BLaER1 treated with 17β-estradiol and CSF1 and Interleukin-3, amounts not matched to agents 10 nM and 100 nM (cell line): Measurements from ENCODE around the gene TLN1.

ENCODE experiments used
- H3K27ac ChIP-seq, 11 experiments: shearing (Covaris generic); formaldehyde crosslinking; 2 replicates each; pipeline ENCODE4 v1.8.1; 2022
- H3K27me3 ChIP-seq, 11 experiments: shearing (Covaris generic); formaldehyde crosslinking; 2 replicates each; pipeline ENCODE4 v1.8.1; 2022
- H3K36me3 ChIP-seq, 11 experiments: shearing (Covaris generic); formaldehyde crosslinking; 2 replicates each; pipeline ENCODE4 v1.8.1; 2022
- H3K4me1 ChIP-seq, 10 experiments: shearing (Covaris generic); formaldehyde crosslinking; 2 replicates each; pipeline ENCODE4 v1.8.1; 2022
- H3K4me2 ChIP-seq, 11 experiments: shearing (Covaris generic); formaldehyde crosslinking; 2 replicates each; pipeline ENCODE4 v1.8.1; 2022
- H3K4me3 ChIP-seq, 10 experiments: shearing (Covaris generic); formaldehyde crosslinking; 2 replicates each; pipeline ENCODE4 v1.8.1; 2022
- H3K9ac ChIP-seq, 11 experiments: shearing (Covaris generic); formaldehyde crosslinking; 2 replicates each; pipeline ENCODE4 v1.8.1; 2022
- H3K9me3 ChIP-seq, 11 experiments: shearing (Covaris generic); formaldehyde crosslinking; replicated peaks in 1 of 11; 2 replicates each; pipeline ENCODE4 v1.8.1; 2022
- H4K20me1 ChIP-seq, 11 experiments: shearing (Covaris generic); formaldehyde crosslinking; 2 replicates each; pipeline ENCODE4 v1.8.1; 2022
- Cebpa-rat ChIP-seq, 11 experiments: shearing (Covaris generic); IDR thresholded peaks; 2 replicates each; pipeline ENCODE4 v1.8.1; 2022

TLN1 gene

DNA sequence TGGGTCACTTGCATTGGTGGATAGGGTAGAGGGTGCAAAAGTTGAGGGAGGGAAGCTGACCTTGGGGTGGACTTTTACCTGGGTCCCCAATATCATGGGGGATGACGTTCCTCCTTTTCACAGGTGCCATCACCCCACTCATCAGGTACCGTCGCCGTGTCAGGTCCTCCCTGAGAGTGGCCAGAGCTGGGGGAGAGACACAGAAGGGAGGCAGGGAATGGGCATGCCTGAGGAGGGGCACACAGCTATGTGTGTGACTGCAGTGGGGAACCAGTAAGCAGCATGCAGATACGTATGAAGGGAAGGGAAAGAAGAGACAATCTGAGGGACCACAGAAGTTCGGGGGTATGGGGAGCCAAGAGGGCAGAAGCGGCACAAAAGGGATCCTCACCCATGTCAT, 6.9 kb upstream of the TLN1 start:
- TF ChIP-seq Cebpa-rat (IDR thresholded peaks at IDR 0.05): no peak
- peaks cover 32 to 60% (median 46%) of the 10 kb centered on the region in 10 experiments for H3K4me1 ChIP-seq
- H3K4me2 ChIP-seq: no peak overlapping the region
- H3K36me3 ChIP-seq: peaks cover 72 to 97% (median 86%) of the 10 kb centered on the region in 11 experiments
- peaks cover 0 to 90% (median 28%) of the 10 kb centered on the region in 11 experiments; a peak in 16 of 22 replicates for H4K20me1 ChIP-seq
- no peaks in the 10 kb centered on the region for H3K9me3 ChIP-seq
- H3K27me3 ChIP-seq: no peaks in the 10 kb centered on the region
- H3K27ac ChIP-seq: no peak overlapping the region
- no peak overlapping the region for H3K9ac ChIP-seq
- no peak overlapping the region for H3K4me3 ChIP-seq

DNA sequence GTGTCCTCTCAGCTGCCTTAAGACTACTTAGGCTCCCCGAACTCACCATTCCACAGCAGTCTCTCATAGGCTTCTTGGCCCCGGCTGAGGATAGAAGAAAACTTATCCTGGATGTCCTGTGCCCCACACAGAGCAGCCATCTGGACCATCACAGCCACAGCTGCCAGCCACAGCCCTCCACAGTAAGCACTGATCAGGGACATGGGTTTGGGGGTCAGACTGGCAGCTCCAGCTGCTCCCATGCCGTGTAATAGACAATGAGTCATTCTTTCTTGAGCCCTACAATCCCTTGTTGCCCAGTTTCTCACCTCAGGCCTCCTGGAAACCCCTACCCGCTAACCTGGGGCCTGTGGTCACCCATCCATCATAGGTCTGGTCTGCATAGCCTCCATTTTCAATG, 6.2 kb upstream of the TLN1 start:
- Histone ChIP-seq H3K27ac (no peak overlapping the region), H3K36me3 (peaks cover 64 to 93% (median 84%) of the 10 kb centered on the region in 11 experiments), H3K9ac (peak overlapping the region in 2 of 11 experiments; percentile 12 to 24; a peak in 3 of 22 replicates), H3K4me3 (no peak overlapping the region), H3K27me3 (no peaks in the 10 kb centered on the region), H4K20me1 (peaks cover 0 to 88% (median 23%) of the 10 kb centered on the region in 11 experiments; a peak in 16 of 22 replicates), H3K4me2 (peak overlapping the region in 3 of 11 experiments; percentile 3 to 31 (median 22); a peak in 1 of 22 replicates), H3K9me3 (no peaks in the 10 kb centered on the region), H3K4me1 (peaks cover 32 to 60% (median 47%) of the 10 kb centered on the region in 10 experiments)
- TF ChIP-seq Cebpa-rat (IDR thresholded peaks at IDR 0.05): no peak

DNA sequence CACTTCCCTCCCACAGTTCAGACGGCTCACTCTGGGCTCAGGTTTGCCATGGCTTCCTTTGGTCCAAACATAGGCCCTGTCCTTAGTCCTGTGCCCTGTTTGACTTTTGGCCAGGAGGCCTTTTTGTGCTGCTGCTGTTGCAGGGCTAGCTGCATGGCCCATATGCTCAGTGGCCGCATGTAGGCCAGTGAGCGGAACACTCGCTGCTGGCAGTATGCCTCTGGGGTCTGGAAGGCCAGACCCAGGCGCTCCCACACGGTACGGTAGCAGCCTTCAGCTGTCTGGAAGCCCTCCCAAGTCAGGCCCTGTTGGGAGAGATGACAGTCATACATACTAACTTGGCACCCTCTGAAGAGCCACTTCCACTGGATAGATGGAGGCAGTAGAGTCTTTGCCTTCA, 5.1 kb upstream of the TLN1 start:
- Histone ChIP-seq H3K4me2 (no peak overlapping the region; a peak in 1 of 22 replicates), H3K9me3 (no peaks in the 10 kb centered on the region), H3K27me3 (no peaks in the 10 kb centered on the region), H3K36me3 (peaks cover 61 to 82% (median 77%) of the 10 kb centered on the region in 11 experiments), H4K20me1 (peaks cover 0 to 78% (median 17%) of the 10 kb centered on the region in 11 experiments; a peak in 16 of 22 replicates), H3K9ac (peak overlapping the region in 3 of 11 experiments; percentile 13 to 24 (median 15); a peak in 2 of 22 replicates), H3K27ac (peak overlapping the region in 2 of 11 experiments; percentile 18 to 20; a peak in 1 of 22 replicates), H3K4me1 (peaks cover 27 to 56% (median 43%) of the 10 kb centered on the region in 10 experiments), H3K4me3 (no peak overlapping the region)
- no peak for TF ChIP-seq Cebpa-rat (IDR thresholded peaks at IDR 0.05)

DNA sequence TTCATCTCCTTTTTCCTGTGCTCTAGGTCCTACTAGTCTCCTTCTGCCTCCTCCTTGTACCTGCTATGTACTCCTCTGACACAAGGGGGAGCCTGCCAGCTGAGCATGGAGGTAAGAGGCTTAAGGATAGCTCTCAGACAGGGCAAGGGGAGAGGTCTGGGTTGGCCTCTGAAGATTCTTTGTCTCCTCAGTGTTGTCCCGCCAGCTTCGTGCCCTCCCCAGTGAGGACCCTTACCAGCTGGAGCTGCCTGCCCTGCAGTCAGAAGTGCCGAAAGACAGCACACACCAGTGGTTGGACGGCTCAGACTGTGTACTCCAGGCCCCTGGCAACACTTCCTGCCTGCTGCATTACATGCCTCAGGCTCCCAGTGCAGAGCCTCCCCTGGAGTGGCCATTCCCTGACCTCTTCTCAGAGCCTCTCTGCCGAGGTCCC, 4.2 kb upstream of the TLN1 start:
- Histone ChIP-seq H3K4me2 (peak overlapping the region in 4 of 11 experiments; percentile 10 to 71 (median 44); a peak in 4 of 22 replicates), H3K4me3 (no peak overlapping the region), H3K27me3 (no peaks in the 10 kb centered on the region), H3K9me3 (no peaks in the 10 kb centered on the region), H3K36me3 (peaks cover 58 to 74% (median 69%) of the 10 kb centered on the region in 11 experiments), H4K20me1 (peaks cover 0 to 68% (median 10%) of the 10 kb centered on the region in 11 experiments; a peak in 14 of 22 replicates), H3K27ac (peak overlapping the region in 3 of 11 experiments; percentile 18 to 20 (median 19); a peak in 1 of 22 replicates), H3K4me1 (peaks cover 18 to 48% (median 36%) of the 10 kb centered on the region in 10 experiments), H3K9ac (peak overlapping the region in 6 of 11 experiments; percentile 4 to 45 (median 34); a peak in 4 of 22 replicates)
- no peak for TF ChIP-seq Cebpa-rat (IDR thresholded peaks at IDR 0.05)

DNA sequence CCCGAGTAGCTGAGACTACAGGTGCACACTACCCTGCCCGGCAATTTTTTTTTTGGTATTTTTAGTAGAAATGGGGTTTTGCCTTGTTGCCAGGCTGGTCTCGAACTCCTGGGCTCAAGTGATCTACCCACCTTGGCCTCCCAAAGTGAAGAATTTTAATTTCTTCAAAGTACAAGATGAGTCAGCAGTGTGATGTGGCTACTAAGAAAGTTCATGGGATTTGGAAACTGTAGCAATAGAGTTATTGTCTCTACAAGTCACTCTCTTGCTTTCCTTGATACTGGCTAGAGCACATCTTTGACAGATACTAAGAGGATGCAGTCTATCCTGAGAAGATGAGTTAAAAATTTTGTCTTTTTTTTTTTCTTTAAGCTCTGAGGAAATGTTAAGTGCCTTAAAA, 2.1 kb upstream of the TLN1 start:
- Histone ChIP-seq H4K20me1 (peaks cover 6 to 61% (median 22%) of the 10 kb centered on the region in 11 experiments), H3K9me3 (no peaks in the 10 kb centered on the region), H3K27me3 (no peaks in the 10 kb centered on the region), H3K4me3 (peak overlapping the region in 2 of 10 experiments; percentile 89 to 90; a peak in 1 of 20 replicates), H3K27ac (no peak overlapping the region), H3K4me1 (peaks cover 38 to 66% (median 54%) of the 10 kb centered on the region in 10 experiments), H3K9ac (peak overlapping the region in 7 of 11 experiments; percentile 2 to 93 (median 84); a peak in 5 of 22 replicates), H3K4me2 (peak overlapping the region; percentile 90 to 99 (median 96); a peak in 19 of 22 replicates), H3K36me3 (peaks cover 37 to 57% (median 48%) of the 10 kb centered on the region in 11 experiments)
- no peak for TF ChIP-seq Cebpa-rat (IDR thresholded peaks at IDR 0.05)

DNA sequence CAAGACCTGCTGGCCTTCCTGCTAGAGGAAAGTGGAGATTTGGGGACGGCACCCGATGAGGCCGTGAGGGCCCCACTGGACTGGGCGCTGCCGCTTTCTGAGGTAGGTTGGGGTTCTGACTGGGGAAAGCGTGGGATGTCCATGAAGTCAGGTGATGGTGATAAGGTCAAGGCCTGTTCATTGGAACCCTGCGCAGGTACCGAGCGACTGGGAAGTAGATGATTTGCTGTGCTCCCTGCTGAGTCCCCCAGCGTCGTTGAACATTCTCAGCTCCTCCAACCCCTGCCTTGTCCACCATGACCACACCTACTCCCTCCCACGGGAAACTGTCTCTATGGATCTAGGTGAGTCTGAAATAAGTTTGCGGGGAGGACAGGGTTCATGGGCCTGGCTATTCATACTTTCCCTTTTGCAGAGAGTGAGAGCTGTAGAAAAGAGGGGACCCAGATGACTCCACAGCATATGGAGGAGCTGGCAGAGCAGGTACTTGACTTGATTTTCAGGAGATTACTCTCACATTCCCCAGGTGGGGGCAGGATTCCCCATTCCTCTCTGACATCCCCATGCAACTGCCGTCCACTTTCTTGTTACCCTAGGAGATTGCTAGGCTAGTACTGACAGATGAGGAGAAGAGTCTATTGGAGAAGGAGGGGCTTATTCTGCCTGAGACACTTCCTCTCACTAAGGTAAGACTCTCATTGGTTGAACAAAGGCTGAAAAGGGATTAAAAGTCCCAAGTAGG, 976 bp upstream of the TLN1 start:
- Histone ChIP-seq H3K4me1 (peaks cover 49 to 74% (median 64%) of the 10 kb centered on the region in 10 experiments), H4K20me1 (peaks cover 17 to 64% (median 33%) of the 10 kb centered on the region in 11 experiments), H3K4me3 (peak overlapping the region; percentile 73 to 94 (median 81)), H3K27me3 (no peaks in the 10 kb centered on the region), H3K4me2 (peak overlapping the region; percentile 90 to 99 (median 96)), H3K27ac (peak overlapping the region; percentile 45 to 90 (median 71)), H3K36me3 (peaks cover 26 to 51% (median 37%) of the 10 kb centered on the region in 11 experiments), H3K9ac (peak overlapping the region; percentile 83 to 93 (median 89)), H3K9me3 (no peaks in the 10 kb centered on the region)
- TF ChIP-seq Cebpa-rat (IDR thresholded peaks at IDR 0.05): no peak

DNA sequence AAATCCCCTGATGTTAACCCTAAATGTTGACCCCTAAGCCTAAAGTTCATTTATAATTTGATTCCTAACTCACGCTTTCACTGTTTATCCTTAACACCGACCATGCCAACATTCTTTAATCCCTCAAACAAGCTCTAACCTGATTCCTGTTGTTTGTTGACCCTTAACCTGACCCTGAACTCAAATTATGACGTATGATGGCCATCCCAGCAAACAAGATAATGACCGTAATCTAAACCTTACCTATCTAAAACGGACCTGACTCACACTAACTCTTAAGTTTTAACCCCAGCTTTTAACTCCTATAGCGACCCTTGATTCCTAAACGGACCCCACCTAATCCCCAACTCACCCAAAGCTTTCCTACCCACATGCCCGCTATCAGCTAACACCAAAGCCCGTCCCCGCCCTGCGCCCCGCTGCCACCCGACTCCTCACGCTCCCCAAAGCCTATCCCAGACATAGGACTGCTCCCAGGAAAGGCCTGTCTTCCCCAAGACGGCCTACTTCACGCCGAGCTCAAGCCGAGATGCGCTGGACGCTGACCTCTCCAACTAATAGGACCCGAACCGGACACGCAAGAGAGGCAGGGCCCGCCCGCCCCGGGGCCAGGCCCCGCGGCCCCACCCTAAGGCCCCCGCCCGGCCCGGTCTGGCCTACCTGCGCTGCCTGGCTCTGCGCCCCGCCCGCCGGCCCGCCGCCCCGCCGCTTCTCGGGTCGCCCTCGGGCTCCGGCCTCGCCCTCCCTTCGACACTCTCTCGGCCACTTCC, 395 bp downstream of the TLN1 start:
- Histone ChIP-seq H3K4me1 (peaks cover 63 to 79% (median 72%) of the 10 kb centered on the region in 10 experiments), H3K27ac (peak overlapping the region; percentile 77 to 91 (median 88)), H3K9me3 (no peaks in the 10 kb centered on the region), H4K20me1 (peaks cover 31 to 65% (median 46%) of the 10 kb centered on the region in 11 experiments), H3K36me3 (peaks cover 12 to 46% (median 25%) of the 10 kb centered on the region in 11 experiments), H3K9ac (peak overlapping the region; percentile 85 to 93 (median 91)), H3K4me3 (peak overlapping the region; percentile 70 to 94 (median 78)), H3K4me2 (peak overlapping the region; percentile 93 to 100 (median 98)), H3K27me3 (no peaks in the 10 kb centered on the region)
- TF ChIP-seq Cebpa-rat (IDR thresholded peaks at IDR 0.05): no peak

DNA sequence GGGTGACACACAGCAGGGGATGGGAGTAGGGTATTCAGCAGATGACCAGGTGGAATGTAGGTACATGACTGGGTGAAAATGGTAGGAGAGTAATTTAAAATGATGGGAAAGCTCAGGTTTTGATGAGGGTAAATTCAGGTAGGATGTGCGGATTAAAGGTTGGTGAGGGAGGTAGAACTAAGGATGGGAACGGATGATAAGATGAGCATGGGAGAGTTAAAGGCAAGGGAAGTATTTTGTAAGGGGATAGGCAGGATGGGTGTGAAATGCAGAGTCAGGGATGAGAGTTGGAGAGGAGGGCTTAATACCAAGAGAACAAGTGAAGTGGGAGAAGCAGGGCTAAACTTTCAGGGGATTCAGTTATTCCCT, 1.5 kb downstream of the TLN1 start:
- peak overlapping the region; percentile 77 to 91 (median 88); a peak in 20 of 22 replicates for H3K27ac ChIP-seq
- peaks cover 67 to 76% (median 71%) of the 10 kb centered on the region in 10 experiments for H3K4me1 ChIP-seq
- peak overlapping the region; percentile 85 to 93 (median 91); a peak in 21 of 22 replicates for H3K9ac ChIP-seq

More for the DNA sequence above, 1.5 kb downstream of the TLN1 start:
- Histone ChIP-seq H4K20me1 (peaks cover 42 to 66% (median 55%) of the 10 kb centered on the region in 11 experiments), H3K4me2 (peak overlapping the region; percentile 93 to 100 (median 98)), H3K9me3 (no peaks in the 10 kb centered on the region), H3K4me3 (peak overlapping the region; percentile 70 to 94 (median 78)), H3K27me3 (no peaks in the 10 kb centered on the region), H3K36me3 (peaks cover 17 to 46% (median 26%) of the 10 kb centered on the region in 11 experiments)
- no peak for TF ChIP-seq Cebpa-rat (IDR thresholded peaks at IDR 0.05)
